Measurements from ENCODE around the gene CNTRL. TPM values are rescaled to one million over a fixed set of nuclear protein-coding genes. Genes with fewer than 3 reads are reported as not detected.

The CNTRL gene
- total RNA-seq, 1 donor from 2014 or later, result 27.6 TPM

DNA sequence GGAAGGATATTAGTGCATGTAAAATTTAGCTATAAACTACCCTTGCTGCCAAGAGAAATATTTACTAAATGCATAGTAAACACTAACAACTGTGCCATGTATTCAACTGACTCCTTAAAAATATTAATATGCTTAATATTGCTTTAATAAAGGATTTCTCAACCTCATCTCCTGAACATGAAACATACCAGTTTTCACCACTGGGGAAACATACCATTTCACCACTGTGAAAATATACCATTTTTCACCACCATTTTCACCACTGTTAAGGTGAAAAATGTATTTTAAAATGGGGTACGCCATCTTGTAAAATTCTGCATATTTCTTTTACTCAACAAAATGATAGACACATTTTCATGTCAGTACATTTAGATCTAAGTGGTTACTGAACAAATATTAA, 122.4 kb downstream of the CNTRL start:
- peaks cover 74% of the 10 kb centered on the region for H3K4me1 Mint-ChIP-seq
- H3K27ac Mint-ChIP-seq (ENCODE audit: unreplicated experiment), result no peak overlapping the region
- H3K4me3 Mint-ChIP-seq, result no peak overlapping the region
- TF ChIP-seq CTCF (conservative IDR thresholded peaks at IDR 0.05), result peak; percentile 44
- H3K9me3 Mint-ChIP-seq, result no peaks in the 10 kb centered on the region
- H3K27me3 Mint-ChIP-seq (ENCODE audit: low read depth), result no peaks in the 10 kb centered on the region
- DNase-seq (ENCODE audit: low read depth, low spot score), result no peak
- H3K36me3 Mint-ChIP-seq (ENCODE audit: low read depth), result no peaks in the 10 kb centered on the region

GRCh38 chr9:121198512-121199042, 123.8 kb downstream of the CNTRL start:
- no peaks in the 10 kb centered on the region for H3K36me3 Mint-ChIP-seq (ENCODE audit: low read depth)
- no peaks in the 10 kb centered on the region for H3K27me3 Mint-ChIP-seq (ENCODE audit: low read depth)
- H3K9me3 Mint-ChIP-seq, result no peaks in the 10 kb centered on the region
- H3K27ac Mint-ChIP-seq (ENCODE audit: unreplicated experiment), result no peak overlapping the region
- TF ChIP-seq CTCF (conservative IDR thresholded peaks at IDR 0.05), result no peak
- peaks cover 68% of the 10 kb centered on the region for H3K4me1 Mint-ChIP-seq
- no peak for DNase-seq (ENCODE audit: low read depth, low spot score)
- H3K4me3 Mint-ChIP-seq, result peak overlapping the region; percentile 92

DNA sequence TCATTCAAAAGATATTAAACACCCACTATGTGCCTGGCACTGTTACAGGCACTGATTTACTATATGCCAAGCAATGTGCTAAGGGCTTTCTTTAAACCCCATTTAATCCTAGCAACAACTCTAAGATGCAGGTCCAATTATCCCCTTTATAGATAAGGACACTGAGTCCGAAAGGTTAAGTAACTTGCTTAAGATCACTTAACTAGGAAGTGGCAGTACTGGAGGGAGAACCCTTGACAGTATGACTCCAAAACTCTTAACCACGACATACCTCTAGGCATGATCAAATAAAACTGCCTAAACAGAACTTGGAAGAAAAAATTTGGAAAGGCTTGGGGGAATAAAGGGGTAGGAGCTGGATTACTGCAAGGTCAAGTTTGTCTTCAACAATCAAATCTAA, 125.2 kb downstream of the CNTRL start:
- H3K27me3 Mint-ChIP-seq (ENCODE audit: low read depth), result no peaks in the 10 kb centered on the region
- peak overlapping the region; percentile 92 for H3K4me3 Mint-ChIP-seq
- no peaks in the 10 kb centered on the region for H3K36me3 Mint-ChIP-seq (ENCODE audit: low read depth)
- DNase-seq (ENCODE audit: low read depth, low spot score), result no peak
- no peak overlapping the region for H3K27ac Mint-ChIP-seq (ENCODE audit: unreplicated experiment)
- H3K4me1 Mint-ChIP-seq, result peaks cover 60% of the 10 kb centered on the region
- no peak for TF ChIP-seq CTCF (conservative IDR thresholded peaks at IDR 0.05)
- H3K9me3 Mint-ChIP-seq, result no peaks in the 10 kb centered on the region

DNA sequence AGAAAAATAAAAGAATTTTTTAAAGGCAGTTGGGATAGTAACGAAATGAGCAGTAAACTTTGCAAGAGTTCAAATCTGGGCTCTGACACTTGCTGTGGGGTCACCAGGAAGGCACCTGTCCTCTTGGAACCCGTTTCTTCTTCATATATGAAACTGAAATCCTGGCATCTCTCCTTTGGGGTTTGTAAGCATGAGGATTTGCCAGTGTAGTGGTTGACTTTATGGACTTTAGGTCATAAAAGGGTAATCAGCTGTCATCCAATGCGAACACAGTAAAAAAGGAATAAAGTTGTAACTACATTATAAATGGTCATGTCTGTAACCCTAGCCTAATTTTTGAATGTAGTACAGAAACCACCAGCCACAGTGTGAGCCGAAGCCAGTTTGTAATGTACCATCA, 125.6 kb downstream of the CNTRL start:
- H3K9me3 Mint-ChIP-seq, result no peaks in the 10 kb centered on the region
- H3K4me3 Mint-ChIP-seq, result peak overlapping the region; percentile 92
- DNase-seq (ENCODE audit: low read depth, low spot score), result no peak
- peaks cover 56% of the 10 kb centered on the region for H3K4me1 Mint-ChIP-seq
- peak overlapping the region; percentile 48 for H3K27ac Mint-ChIP-seq (ENCODE audit: unreplicated experiment)
- no peak for TF ChIP-seq CTCF (conservative IDR thresholded peaks at IDR 0.05)
- H3K36me3 Mint-ChIP-seq (ENCODE audit: low read depth), result no peaks in the 10 kb centered on the region
- H3K27me3 Mint-ChIP-seq (ENCODE audit: low read depth), result no peaks in the 10 kb centered on the region

GRCh38 chr9:121201045-121201737, 126.4 kb downstream of the CNTRL start:
- TF ChIP-seq CTCF (conservative IDR thresholded peaks at IDR 0.05), result no peak
- peak; percentile 19 for DNase-seq (ENCODE audit: low read depth, low spot score)
- Mint-ChIP-seq H3K27ac (ENCODE audit: unreplicated experiment) (peak overlapping the region; percentile 73), H3K27me3 (ENCODE audit: low read depth) (no peaks in the 10 kb centered on the region), H3K9me3 (no peaks in the 10 kb centered on the region), H3K4me3 (peak overlapping the region; percentile 97), H3K36me3 (ENCODE audit: low read depth) (no peaks in the 10 kb centered on the region), H3K4me1 (peaks cover 48% of the 10 kb centered on the region)
